GM21390 (cell line): Measurements from ENCODE around the gene ZNF143.
"Not testable (repeated sequence)": the region's sequence is repeated elsewhere in the genome, so short reads cannot be mapped to it uniquely, and the experiment has no call there.

Experiments
- ATAC-seq: cut with Tn5 transposase; IDR thresholded peaks from one replicate; pipeline ENCODE4 v1.9.1; 2021; ENCODE audit not compliant: unreplicated experiment

Gene ZNF143

DNA sequence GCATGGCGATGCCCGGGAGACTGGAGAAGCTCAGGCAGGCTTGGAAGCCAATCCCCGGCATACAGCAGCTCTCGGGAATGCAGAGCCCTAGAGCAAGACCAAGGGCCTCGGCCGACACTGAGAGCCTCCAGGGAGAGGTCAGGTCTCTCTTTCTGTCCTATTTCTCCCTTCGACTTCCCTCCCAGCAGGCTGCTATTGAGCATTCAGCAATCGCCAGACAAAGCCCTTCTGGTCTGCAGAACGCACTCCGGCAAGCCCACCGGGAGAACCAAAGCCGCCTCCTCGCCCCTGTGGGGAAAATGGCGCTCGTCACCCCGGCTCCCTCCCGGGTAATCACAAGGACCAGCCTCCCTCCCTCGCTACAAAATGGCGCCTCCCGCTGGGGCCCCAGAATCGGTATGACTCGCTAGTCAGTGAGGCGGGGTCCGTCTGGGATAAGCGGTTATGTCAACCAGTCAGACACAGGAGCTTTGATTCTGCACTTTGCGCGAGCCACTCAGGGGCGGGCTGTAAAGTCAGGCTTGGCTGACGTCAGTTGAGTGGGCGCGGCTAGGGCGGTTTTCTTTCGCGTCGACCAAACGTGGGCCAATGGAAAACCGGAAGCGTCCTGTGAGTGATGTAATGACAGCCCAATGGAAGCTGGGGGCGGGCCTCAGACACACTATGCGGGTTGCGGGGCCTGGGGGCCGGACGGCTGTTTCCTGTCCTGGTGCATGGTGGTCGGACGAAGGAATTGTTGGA lies at the start of gene ZNF143:
TSS of gene ZNF143 (plus strand) at position 691 of the 741 bp plus-strand sequence. CDS start 10,297 bp downstream, outside the sequence.
- ATAC-seq: peak; percentile 84

DNA sequence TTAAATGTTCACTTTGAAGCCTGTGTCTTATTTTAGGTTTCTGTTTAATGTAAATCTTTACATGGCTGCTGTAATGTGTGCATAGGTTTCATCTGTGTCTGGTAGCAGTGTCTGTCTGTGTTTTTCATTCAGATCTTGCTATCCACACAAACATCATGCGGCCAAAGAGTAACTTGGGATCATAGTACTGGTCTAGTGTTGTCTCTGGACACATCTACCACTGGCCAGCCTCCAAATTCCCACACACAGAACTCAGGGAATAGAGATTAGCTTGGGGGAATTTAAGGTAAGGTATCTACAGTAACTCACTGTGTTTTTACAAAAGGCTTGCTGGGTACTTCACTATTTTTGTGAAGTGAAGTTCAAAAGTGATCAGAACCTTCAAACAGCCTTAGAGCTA lies 32.1 kb upstream of the ZNF143 start:
- no peak for ATAC-seq

DNA sequence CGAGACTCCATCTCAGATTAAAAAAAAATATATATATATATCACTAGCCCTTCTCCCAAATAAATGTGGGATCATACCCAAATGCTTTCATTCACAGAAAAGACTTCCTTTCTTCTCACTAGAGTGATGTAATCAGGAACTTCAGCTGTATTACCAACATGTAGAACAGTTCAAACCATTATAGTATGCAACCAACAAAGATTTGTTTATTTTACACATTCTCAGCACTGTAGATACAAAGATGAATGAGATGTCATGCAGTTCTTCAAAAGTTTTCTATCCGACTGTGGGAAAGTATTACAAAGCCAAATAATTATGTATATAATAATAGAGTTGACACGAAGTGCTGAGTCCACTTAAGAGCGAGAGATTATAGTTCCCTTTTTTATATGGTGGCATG lies 22.2 kb upstream of the ZNF143 start:
- ATAC-seq: no peak

DNA sequence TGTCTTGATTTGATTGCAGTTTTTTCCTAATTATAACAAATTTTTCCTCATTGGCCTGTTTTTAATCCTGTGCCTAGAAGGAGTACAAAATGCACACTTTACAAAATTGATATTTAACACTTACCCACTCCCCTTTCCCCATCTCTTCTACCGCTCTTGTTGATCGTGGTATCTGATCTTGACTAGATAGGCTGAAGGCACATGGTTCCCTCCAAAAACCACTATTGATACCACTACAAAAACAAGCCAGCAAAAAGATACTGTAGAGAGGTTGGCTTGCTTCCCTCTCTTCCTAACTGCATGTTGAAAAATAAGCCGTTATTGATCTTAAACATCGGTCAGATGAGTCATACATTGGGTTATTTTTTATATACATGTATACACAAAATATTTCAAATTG lies 14.6 kb upstream of the ZNF143 start:
- no peak for ATAC-seq

DNA sequence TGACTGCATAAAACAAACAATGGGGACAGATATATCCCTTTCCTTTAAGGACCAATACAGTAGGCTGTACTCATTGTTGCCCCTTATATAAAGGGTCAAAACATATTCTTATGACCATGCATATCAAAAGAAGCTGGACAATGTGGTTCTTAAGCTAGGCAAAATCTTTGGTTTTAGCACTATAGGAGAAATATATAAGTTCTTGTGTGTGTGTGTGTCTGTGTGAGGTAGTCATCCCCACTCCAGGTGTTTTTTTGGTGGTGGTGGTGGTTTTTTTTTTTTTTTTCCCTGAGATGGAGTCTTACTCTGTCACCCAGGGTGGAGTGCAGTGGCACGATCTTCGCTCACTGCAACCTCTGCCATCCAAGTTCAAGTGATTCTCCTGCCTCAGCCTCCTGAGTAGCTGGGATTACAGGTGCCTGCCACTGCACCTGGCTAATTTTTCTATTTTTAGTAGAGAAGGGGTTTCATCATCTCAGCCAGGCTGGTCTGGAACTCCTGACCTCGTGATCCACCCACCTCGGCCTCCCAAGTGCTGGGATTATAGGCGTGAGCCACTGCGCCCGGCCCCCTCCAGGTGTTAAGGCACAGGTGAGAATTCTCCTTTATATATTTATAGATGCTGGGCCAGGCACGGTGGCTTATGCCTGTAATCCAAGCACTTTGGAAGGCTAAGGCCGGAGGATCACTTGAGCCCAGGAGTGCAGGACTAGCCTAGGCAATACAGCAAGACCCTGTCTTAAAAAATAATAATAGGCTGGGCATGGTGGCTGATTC lies 12.0 kb upstream of the ZNF143 start:
- no peak for ATAC-seq

DNA sequence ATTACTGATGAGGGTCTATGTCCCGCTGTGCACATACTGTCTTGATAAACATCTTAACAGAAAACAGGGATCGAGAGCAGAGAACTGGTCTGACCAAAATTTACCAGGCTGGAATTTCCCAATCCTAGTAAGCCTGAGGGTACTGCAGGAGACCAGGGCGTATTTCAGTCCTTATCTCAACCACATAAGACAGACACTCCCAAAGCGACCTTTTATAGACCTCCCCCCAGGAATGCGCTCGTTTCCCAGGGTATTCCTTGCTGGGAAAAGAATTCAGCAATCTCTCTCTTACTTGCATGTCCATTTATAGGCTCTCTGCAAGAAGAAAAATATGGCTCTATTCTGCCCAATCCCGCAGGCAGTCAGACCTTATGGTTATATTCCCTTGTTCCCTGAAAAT lies 8.8 kb upstream of the ZNF143 start:
- ATAC-seq: not testable (repeated sequence)

DNA sequence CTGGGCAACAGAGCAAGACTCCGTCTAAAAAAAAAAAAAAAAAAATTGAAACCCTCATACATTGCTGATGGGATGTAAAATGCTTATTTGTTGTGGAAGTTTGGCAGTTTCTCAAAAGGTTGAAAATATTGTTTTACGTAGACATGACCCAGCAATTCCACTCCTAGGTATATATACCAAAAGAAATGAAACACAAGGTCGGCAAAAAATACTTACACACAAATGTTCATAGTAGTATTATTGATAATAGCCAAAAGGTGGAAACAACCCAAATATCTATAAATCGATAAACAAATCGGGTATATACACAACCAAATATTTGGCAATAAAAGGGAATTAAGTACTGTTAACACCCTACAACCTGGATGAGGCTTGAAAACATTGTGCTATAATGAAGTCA lies 5.1 kb upstream of the ZNF143 start:
- no peak for ATAC-seq

DNA sequence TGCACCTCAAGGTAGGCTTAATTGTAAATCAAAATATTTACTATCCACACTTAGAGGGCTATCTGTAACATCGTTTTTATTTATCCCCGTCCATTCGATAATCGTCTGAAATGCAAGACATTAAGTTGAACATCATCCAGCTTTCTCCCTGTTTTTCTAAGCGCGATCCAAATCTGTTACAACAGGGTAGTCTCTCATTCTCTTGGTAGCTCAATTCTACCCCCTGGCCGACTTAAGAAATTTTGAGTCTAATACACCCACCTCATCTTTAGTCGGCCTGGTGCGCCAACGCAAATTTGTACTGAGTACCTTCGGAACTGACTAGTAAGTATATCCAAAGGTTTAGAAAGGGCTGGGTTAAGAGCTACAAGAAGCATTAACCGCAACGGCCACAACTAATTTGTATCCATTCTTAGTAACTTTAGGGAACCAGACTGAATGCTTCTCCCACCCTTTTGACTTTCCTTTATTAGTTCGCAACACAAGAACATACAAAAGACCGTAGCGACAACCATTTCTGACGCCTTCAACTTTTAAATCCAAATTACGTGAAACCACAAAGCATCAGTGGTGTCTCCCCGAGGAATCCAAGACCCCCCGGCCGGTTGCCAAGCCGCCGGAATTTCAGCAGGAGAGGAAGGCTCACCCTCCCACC lies 1.0 kb upstream of the ZNF143 start:
- ATAC-seq: no peak

DNA sequence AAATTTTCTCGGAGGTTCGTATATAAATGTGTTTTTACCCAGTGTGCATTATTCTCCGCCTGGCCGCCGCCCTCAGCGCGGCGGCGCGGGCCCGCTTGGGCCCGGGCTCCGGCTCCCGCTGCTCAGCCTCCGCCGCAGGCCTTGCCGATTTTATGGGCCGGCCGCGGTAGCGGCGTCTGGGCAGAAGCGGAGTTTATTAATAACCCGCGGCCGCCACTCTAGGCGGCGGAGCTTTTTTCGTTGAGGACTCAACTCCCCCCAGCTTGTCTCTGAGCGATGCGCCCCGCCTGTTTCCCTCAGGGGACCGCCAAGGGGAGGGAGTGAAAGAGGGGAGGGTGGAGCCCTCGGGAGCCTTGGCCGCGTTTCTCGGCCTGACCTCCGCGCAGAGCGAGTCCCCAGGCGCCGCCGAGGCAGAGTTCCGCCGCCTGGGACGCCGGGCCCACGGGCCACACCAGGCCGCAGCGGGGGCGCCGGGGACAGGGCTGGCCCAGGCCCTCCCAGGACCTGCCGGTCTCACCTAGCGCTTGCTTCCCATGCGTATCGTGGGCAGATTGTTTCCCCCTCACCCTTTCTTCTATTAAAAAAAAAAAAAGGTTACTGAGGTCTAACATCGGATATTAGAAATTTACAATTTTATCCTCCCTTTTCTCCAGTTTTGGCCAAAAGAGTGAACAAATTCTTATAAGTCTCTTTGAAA lies 399 bp downstream of the ZNF143 start:
- ATAC-seq: peak; percentile 42

DNA sequence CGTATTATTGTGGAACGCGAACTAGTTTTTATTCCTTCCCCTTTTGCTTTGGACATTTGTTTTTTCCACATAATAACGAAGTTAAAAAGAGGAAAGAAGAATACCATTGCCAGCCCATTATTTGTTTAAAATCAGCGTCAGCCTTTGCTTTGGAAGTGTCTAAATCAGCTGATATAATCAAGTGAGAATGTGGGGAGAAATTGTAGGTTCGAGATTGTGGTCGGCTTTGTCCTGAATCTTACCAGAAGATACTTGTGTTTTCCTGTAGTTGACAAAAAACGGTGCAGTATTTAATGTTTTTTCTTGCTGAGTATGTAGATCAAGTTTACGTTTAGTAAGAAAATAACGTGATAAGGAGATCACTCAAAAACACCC lies 935 bp downstream of the ZNF143 start:
- ATAC-seq: no peak

DNA sequence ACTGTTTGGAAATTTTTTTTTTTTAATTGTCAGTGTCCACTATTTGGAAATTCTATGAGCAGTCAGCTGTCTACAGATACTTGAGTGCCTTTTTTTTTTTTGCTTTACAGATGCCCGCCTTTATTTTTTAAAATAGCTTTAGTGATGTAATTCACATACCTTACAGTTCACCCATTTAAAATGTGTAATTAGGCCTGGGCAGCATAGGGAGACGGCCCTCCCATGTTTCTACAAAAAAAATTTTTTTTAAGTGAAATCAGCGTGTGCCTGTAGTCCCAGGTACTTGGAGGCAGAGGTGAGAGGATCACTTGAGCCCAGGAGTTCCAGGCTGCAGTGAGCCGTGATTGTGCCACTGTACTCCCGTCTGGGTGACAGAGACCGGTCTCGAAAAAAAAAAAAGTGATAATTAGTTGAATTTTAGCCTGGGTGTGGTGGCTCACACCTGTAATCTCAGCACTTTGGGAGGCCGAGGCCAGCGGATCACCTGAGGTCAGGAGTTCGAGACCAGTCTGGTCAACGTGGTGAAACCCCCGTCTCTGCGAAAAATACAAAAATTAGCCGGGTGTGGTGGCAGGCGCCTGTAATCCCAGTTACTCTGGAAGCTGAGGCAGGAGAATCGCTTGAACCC lies 1.5 kb downstream of the ZNF143 start:
- ATAC-seq: no peak

DNA sequence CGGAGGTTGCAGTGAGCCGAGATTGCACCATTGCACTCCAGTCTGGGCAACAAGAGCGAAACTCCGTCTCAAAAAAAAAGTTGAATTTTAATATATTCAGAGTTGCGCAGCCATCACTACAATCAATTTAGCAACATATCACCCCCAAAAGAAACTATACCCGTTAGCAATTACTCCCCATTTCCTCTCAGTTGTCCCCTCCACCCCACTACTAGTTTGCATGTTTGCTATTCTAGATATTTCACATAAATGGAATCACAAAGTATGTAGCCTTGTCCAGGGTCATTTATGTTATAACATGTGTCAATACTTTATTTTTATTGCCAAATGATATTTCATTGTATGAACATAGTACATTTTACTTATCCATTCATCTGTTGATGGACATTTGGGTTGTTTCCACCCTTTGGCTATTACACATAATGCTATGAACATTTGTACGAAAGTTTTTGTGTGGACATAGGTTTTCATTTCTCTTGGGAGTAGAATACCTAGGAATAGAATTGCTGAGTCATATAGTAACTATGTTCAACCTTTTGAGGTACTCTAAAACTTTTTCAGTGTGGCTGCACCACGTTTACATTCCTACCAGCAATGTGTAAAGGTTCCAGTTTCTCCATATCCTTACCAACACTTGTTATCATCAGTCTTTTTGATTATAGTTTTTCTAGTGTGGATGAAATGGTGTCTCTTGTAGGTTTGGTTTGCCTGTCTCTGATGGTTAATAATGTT lies 2.2 kb downstream of the ZNF143 start:
- ATAC-seq: no peak

DNA sequence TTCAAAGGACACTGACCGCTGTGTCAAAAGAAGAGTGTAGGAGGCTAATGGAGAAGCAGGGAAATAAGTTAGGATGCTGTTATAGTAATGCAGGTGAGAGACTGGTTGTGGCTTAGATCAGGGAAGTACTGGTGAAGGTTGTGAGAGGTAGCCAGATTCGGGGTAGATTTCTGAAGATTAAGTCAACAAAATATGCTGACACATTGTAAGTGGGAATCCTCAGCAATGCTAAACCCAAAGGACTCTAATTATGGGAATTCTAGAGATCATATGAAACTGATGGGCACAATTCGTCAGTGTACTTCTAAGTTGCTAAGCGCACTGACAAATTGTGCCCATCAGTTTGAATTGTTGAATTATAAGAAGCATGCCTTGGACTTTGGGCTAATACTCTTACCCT lies 10.0 kb downstream of the ZNF143 start:
- ATAC-seq: no peak

DNA sequence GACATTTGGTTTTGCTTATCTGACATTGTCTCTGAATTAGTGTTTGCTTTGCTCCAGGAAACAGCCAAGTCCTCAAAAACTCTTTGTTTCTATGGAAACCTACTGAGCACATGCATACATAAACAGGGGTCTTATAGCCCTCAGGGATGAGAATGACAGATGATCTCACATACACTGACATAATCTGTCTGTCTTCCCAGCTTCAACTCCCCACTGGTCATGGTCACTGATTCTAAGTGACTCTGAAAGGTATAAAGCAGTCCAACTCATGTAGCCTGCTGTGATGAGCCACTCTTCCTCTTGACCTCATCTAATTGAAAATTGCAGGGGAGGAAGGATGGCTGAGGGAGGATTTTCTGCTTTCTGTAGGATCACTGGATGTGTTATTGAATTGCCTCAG lies 12.6 kb downstream of the ZNF143 start:
- no peak for ATAC-seq

DNA sequence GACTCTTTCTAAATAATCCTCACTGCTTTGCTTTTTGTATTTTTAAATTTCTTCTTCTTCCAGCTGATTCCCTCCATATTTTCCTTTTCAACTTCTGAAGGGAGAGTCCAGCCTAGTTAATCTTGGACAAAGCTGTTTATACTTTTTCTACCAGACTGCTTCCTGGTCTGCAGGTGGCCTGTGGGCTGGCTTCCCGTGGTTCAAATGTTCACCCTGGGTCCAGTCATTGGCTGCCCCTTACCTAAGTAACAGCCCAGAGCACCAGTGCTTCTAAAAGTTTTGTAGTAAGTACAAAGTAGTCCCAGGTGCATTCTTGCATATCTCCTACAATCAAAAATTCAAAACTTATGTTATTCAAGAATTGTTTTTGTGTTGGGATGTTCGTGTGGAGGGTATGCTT lies 19.1 kb downstream of the ZNF143 start:
- ATAC-seq: no peak

DNA sequence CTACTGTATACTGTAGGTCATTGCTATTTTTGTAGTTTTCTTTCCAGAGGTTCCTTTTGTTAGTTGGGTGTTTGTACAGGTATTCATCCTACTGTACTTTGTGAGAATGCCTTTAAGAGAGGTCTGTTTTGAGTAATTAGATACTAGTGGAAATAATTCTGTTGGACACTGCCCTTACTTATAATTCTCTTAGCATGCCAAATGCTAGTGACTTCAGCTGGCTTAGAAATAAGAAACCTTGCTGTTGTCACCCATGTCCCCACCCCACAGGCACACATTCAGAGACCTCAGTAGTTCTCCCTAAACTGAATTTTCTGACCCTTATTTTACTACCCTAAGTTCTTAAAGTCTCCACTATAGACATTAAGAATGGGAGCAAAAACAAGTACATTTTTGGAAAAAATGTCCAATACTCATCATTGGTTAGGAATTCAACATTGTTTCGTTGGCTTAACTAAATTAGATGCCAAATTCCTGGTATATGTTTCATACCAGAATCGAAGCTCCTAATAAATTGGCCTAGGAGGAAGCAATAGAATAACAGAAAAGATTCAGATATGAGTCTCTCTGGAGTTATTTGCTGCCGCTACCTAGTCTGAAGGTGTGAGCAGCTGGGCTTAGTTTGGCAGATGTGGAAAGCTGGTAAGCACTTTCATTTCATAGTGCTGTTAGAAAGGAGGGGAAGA lies 28.4 kb downstream of the ZNF143 start:
- no peak for ATAC-seq

DNA sequence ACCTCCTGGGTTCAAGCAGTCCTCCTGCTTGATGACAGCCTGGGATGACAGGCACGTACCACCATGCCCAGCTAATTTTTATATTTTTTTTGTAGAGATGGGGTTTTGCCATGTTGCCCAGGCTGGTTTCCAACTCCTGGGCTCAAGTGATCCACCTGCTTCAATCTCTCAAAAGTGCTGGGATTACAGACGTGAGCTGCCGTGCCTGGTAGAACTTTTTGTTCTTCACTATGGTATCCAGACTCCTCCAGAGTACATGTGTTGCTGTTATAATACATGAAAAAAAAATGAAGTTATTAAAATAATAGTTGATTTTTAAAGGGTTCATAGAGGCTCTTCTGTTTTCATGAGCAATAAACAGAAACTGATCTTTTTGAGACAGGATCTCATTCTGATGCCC lies 29.6 kb downstream of the ZNF143 start:
- ATAC-seq: no peak

DNA sequence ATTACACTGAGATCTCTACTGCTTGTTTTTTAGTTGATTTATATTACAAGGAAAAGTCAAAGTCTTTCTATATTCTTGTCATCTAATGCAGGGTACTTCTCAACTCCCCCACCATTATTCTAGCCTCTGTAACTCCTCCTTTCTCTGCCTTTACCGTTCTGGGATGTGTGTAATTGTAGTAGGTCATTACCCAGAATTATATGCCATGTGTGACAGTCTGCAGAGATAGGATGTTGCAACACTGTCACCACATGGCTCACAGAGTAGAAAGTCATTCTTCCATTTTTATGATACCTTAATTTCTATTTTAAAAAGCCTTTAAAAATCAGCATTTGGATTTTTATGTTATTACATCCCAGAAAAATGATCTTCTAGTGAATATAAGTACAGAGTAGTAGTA lies 32.7 kb downstream of the ZNF143 start:
- ATAC-seq: no peak

DNA sequence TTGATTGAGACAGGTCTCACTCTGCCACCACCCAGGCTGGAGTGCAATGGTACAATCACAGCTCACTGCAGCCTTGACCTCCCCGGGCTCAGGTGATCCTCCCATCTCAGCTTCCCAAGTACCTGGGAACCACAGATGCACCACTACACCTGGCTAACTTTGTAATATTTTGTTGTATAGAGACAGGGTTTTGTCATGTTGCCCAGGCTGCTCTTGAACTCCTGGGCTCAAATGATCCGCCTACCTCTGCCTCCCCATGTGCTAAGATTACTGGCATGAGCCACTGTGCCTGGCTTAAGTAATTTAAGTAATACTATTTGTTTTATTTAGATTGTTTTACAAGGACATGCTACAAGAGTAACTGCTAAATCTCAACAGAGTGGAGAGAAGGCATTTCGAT lies 33.5 kb downstream of the ZNF143 start:
- no peak for ATAC-seq
